Activated CD8-positive, alpha-beta T cell treated with anti-CD3 and anti-CD28 coated beads for 36 hours (primary cell): ENCODE results near the gene WDHD1. TPM values are rescaled to one million over a fixed set of nuclear protein-coding genes. Genes with fewer than 3 reads are reported as not detected.
"Not testable (repeated sequence)": the region's sequence is repeated elsewhere in the genome, so short reads cannot be mapped to it uniquely, and the experiment has no call there.

Experiments
- ATAC-seq: fragments of 200-7000 bp; cut with Tn5 transposase; one replicate; pipeline ENCODE4 v1.10.0; 2021; ENCODE audit warnings: mild to moderate bottlenecking, moderate library complexity
- CTCF ChIA-PET: fragments of 350-600 bp; sonication (Branson Sonifier 250); formaldehyde crosslinking; loops from one replicate; lab custom pipeline; 2021; ENCODE audit warnings: antibody characterized with exemption; lab: Charles Lee
- POLR2A ChIA-PET: fragments of 350-600 bp; sonication (Branson Sonifier 250); formaldehyde crosslinking; loops from one replicate; lab custom pipeline; 2021; ENCODE audit warnings: antibody characterized with exemption; lab: Charles Lee
- DNase-seq: peaks from one replicate; pipeline ENCODE4 v3.0.0-alpha.2; 2020
- H3K27ac Mint-ChIP-seq: one replicate; pipeline ENCODE4 v1.8.0; 2021; ENCODE audit warnings: mild to moderate bottlenecking, mixed read lengths
- H3K27me3 Mint-ChIP-seq: one replicate; pipeline ENCODE4 v1.8.0; 2021; ENCODE audit warnings: mixed read lengths
- H3K36me3 Mint-ChIP-seq: one replicate; pipeline ENCODE4 v1.8.0; 2021; ENCODE audit warnings: low read depth, mixed read lengths
- H3K4me1 Mint-ChIP-seq: one replicate; pipeline ENCODE4 v1.8.0; 2021; ENCODE audit warnings: low read depth, mixed read lengths
- H3K4me3 Mint-ChIP-seq: one replicate; pipeline ENCODE4 v1.8.0; 2021; ENCODE audit warnings: mild to moderate bottlenecking, moderate library complexity, mixed read lengths
- H3K9me3 Mint-ChIP-seq: one replicate; pipeline ENCODE4 v1.8.0; 2021; ENCODE audit warnings: mixed read lengths
- intact Hi-C: fragments of 100-400 bp; cut with micrococcal nuclease; formaldehyde crosslinking; loops from one replicate; pipeline ENCODE4 v1.10.0; 2022
- total RNA-seq, 2 experiments: library from RNA; stranded (reverse); gene quantifications; one replicate each; pipeline ENCODE4 v1.2.3, GENCODE V29; 2021
- TF ChIP-seq, protein P1 (sequence below): fragments of 200-600 bp; IDR thresholded peaks from one replicate; pipeline ENCODE4 v1.8.0; 2022; ENCODE audit warnings: antibody characterized with exemption, mild to moderate bottlenecking

The WDHD1 gene
- total RNA-seq, 2 experiments from 2014 or later, result 59.8 to 68.4 TPM

DNA sequence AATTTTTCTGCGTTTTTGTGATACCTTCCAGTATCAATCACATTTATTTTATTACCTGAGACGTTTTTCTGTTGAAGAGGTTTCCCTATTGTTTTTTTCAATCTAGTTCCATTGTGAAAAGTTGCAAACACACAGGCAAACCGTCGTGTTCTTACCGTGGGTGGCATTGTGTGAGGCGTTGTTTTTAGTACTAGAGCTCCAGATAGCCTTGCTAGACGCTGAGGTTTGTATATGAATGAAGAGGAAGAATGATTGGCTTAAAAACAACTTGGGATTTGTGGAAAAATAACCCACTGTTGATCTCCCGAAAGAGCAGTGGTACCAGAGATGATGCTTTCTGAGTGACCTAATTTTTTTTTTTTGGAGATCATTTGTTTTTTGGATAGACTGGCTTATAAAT is 1.2 kb upstream of the WDHD1 start:
- POLR2A ChIA-PET, result interaction anchor here (0.6 to 6.1 kb wide), 4 partner anchors 19 to 125 kb away, joined by 3 to 61 read pairs (median 4); partner anchors contain the start of genes GCH1 and MAPK1IP1L
- Mint-ChIP-seq H3K9me3 (no peaks in the 10 kb centered on the region), H3K4me3 (peak overlapping the region; percentile 98), H3K36me3 (peaks cover 34% of the 10 kb centered on the region), H3K27ac (peak overlapping the region; percentile 97), H3K4me1 (peaks cover 45% of the 10 kb centered on the region), H3K27me3 (no peaks in the 10 kb centered on the region)
- DNase-seq (peak; percentile 22), ATAC-seq (no peak)
- intact Hi-C loops, result no loop called here
- TF ChIP-seq, protein P1, sequence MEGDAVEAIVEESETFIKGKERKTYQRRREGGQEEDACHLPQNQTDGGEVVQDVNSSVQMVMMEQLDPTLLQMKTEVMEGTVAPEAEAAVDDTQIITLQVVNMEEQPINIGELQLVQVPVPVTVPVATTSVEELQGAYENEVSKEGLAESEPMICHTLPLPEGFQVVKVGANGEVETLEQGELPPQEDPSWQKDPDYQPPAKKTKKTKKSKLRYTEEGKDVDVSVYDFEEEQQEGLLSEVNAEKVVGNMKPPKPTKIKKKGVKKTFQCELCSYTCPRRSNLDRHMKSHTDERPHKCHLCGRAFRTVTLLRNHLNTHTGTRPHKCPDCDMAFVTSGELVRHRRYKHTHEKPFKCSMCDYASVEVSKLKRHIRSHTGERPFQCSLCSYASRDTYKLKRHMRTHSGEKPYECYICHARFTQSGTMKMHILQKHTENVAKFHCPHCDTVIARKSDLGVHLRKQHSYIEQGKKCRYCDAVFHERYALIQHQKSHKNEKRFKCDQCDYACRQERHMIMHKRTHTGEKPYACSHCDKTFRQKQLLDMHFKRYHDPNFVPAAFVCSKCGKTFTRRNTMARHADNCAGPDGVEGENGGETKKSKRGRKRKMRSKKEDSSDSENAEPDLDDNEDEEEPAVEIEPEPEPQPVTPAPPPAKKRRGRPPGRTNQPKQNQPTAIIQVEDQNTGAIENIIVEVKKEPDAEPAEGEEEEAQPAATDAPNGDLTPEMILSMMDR, result no peak
- CTCF ChIA-PET, result interaction anchor here (0.7 to 7.0 kb wide), 3 partner anchors 18 to 133 kb away, joined by 3 to 50 read pairs (median 4); partner anchors contain the start of gene MAPK1IP1L

DNA sequence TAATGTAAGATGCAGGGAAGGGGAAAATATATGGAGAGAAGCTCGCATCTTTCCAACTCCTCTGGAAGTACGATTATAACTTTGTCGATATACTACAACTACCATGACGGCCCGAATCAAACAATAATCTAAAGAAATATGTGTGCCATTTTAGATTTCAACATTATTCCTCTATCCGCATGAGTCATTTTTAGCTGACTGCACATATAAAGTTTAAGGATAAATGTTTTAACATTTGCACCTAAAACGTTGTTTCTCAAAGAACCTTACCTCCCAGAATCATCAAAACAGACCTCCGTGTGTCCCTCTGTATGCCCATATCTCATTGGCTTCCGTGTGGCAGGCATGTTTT is 482 bp downstream of the WDHD1 start:
- Mint-ChIP-seq H3K27me3 (no peaks in the 10 kb centered on the region), H3K27ac (peak overlapping the region; percentile 97), H3K4me1 (peaks cover 44% of the 10 kb centered on the region), H3K9me3 (no peaks in the 10 kb centered on the region), H3K36me3 (peaks cover 37% of the 10 kb centered on the region), H3K4me3 (peak overlapping the region; percentile 98)
- TF ChIP-seq, protein P1, result no peak
- no peak for ATAC-seq
- CTCF ChIA-PET, result interaction anchor here (0.9 to 2.2 kb wide), 5 partner anchors 17 to 134 kb away, joined by 3 to 19 read pairs (median 4); partner anchors contain the start of gene MAPK1IP1L
- intact Hi-C loops, result loop anchor here (2.0 kb wide), 1 partner anchor 24 kb away; the partner anchor contains the start of gene MAPK1IP1L
- POLR2A ChIA-PET, result interaction anchor here (0.6 to 6.1 kb wide), 22 partner anchors 8 to 514 kb away, joined by 3 to 61 read pairs (median 4); partner anchors contain the start of gene MAPK1IP1L
- DNase-seq, result no peak

DNA sequence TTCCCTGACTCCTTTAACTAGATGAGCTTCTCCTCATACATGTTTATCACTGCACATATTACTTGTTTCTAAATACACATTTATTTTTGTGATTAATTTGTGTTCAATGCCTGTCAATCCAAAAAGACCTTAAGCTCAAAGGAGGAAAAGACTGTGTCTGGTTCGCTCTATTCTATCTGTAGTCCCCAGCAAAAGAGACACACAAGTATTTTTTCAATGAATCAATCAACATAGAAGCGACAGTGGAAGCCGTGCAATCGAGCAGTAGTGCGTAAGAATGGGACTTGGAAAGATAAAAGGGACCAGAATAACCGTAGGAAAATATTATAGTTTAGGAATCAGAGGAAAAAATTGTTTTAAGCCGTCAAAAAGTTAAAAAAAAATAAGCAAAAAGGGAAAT is 951 bp downstream of the WDHD1 start:
- Mint-ChIP-seq H3K27me3 (no peaks in the 10 kb centered on the region), H3K27ac (peak overlapping the region; percentile 97), H3K4me3 (peak overlapping the region; percentile 98), H3K4me1 (peaks cover 44% of the 10 kb centered on the region), H3K9me3 (no peaks in the 10 kb centered on the region), H3K36me3 (peaks cover 36% of the 10 kb centered on the region)
- intact Hi-C loops, result loop anchor here (2.0 kb wide), 1 partner anchor 25 kb away; the partner anchor contains the start of gene MAPK1IP1L
- POLR2A ChIA-PET, result interaction anchor here (0.6 to 6.1 kb wide), 11 partner anchors 11 to 514 kb away, joined by 3 to 61 read pairs (median 4); partner anchors contain the start of gene MAPK1IP1L
- CTCF ChIA-PET, result interaction anchor here (0.9 to 2.2 kb wide), 3 partner anchors 21 to 25 kb away, joined by 3 to 19 read pairs (median 4); partner anchors contain the start of gene MAPK1IP1L
- DNase-seq (no peak), ATAC-seq (no peak)
- TF ChIP-seq, protein P1, result no peak

DNA sequence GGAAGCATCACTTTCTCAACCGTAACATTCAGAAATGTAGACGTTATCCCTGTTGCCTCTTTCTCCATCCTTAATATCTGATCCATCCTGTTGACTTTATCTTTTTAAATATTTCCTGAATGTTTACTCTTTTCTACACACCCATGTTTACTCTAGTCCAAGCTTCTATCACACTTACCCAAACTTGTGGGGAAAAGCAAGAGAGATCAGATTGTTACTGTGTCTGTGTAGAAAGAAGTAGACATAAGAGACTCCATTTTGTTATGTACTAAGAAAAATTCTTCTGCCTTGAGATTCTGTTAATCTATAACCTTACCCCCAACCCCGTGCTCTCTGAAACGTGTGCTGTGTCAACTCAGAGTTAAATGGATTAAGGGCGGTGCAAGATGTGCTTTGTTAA is 2.5 kb downstream of the WDHD1 start:
- H3K9me3 Mint-ChIP-seq, H3K27me3 Mint-ChIP-seq, CTCF ChIA-PET, intact Hi-C loops, H3K27ac Mint-ChIP-seq, H3K4me3 Mint-ChIP-seq, ATAC-seq, DNase-seq: not testable (repeated sequence)
- Mint-ChIP-seq H3K4me1 (peaks cover 41% of the 10 kb centered on the region), H3K36me3 (peaks cover 44% of the 10 kb centered on the region)
- POLR2A ChIA-PET, result interaction anchor here (1.0 to 2.3 kb wide), 2 partner anchors 9 to 27 kb away, joined by 3 to 6 read pairs; partner anchors contain the start of gene MAPK1IP1L

DNA sequence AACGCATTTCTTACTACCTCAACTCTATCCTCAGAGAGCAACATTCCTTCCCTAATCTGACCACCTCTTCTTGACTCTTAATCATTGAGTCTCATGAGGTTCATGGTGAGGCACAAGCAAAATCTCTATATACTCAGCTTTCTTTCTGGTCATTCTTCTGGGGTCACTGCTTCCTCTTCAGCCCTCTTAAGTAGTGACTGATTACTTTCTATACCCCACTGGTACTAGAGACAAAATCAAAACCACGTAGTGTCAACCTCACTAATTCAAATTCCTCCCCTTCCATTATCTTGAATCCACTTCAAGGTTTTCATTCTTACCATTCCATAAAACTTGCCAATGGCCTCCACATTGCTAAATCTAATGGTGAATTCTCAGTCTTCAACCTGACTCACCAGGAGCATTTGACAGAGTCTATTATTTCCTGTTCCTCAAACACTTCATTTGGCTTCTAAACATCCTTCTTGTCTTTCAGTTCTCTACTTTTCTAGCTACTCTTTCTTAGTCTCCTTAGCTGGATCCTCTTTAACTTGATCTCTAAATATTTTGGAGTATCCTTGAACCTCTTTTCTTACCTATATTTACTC is 6.8 kb downstream of the WDHD1 start:
- Mint-ChIP-seq H3K4me1 (peaks cover 17% of the 10 kb centered on the region), H3K36me3 (peaks cover 38% of the 10 kb centered on the region), H3K9me3 (no peaks in the 10 kb centered on the region), H3K27me3 (no peaks in the 10 kb centered on the region), H3K27ac (no peak overlapping the region), H3K4me3 (no peak overlapping the region)
- TF ChIP-seq, protein P1, result no peak
- intact Hi-C loops, result no loop called here
- DNase-seq (no peak), ATAC-seq (no peak)
- ChIA-PET POLR2A (interaction anchor here (0.6 kb wide), 1 partner anchor 131 kb away, joined by 4 read pairs; no protein-coding TSS in a partner anchor), CTCF (interaction anchor here (1.1 kb wide), 1 partner anchor 31 kb away, joined by 3 read pairs; no protein-coding TSS in a partner anchor)
